Measurements from ENCODE around the gene TEKT4.
A peak's percentile ranks its signal among the peaks of the same experiment; 100 is the strongest.
"Not testable (repeated sequence)": the region's sequence is repeated elsewhere in the genome, so short reads cannot be mapped to it uniquely, and the experiment has no call there.

The TEKT4 gene

GRCh38 chr2:94871226-94872087 lies at the start of gene TEKT4:
TSS of gene TEKT4 (plus strand) at chr2:94871430. CDS start at chr2:94871580, 150 bp downstream.
- no peak for DNase-seq

- not testable (repeated sequence) for DNase-seq
These were observed 32.0 kb upstream of the TEKT4 start for GRCh38 chr2:94839224-94839623.

- DNase-seq: not testable (repeated sequence)
These were observed 14.4 kb upstream of the TEKT4 start for GRCh38 chr2:94856856-94857255.

GRCh38 chr2:94857367-94858162 lies 13.7 kb upstream of the TEKT4 start:
- DNase-seq: not testable (repeated sequence)

GRCh38 chr2:94858163-94858888 lies 12.9 kb upstream of the TEKT4 start:
- DNase-seq: not testable (repeated sequence)

- DNase-seq: no peak
These were observed 9.7 kb upstream of the TEKT4 start for GRCh38 chr2:94861308-94862152.

- not testable (repeated sequence) for DNase-seq
These were observed 8.3 kb upstream of the TEKT4 start for GRCh38 chr2:94862903-94863302.

- no peak for DNase-seq
These were observed 2.1 kb upstream of the TEKT4 start for GRCh38 chr2:94869131-94869530.

GRCh38 chr2:94869552-94870439 lies 1.4 kb upstream of the TEKT4 start:
- DNase-seq: no peak

- no peak for DNase-seq
These were observed 597 bp upstream of the TEKT4 start for GRCh38 chr2:94870440-94871225.

- DNase-seq: no peak
These were observed 923 bp downstream of the TEKT4 start for GRCh38 chr2:94872088-94872618.

- DNase-seq: no peak
These were observed 1.6 kb downstream of the TEKT4 start for GRCh38 chr2:94872676-94873361.

- DNase-seq: no peak
These were observed 2.4 kb downstream of the TEKT4 start for GRCh38 chr2:94873362-94874276.

GRCh38 chr2:94874277-94874997 lies 3.2 kb downstream of the TEKT4 start:
- DNase-seq: peak in 1 of 2 donors; percentile 10

GRCh38 chr2:94875064-94875819 lies 4.0 kb downstream of the TEKT4 start:
- DNase-seq: no peak

- DNase-seq: no peak
These were observed 4.7 kb downstream of the TEKT4 start for GRCh38 chr2:94875820-94876522.

Data from bone marrow (tissue), 2 donors.